HG03196 (cell line): Measurements from ENCODE around the gene MYH13.
"Not testable (repeated sequence)": the region's sequence is repeated elsewhere in the genome, so short reads cannot be mapped to it uniquely, and the experiment has no call there.

Experiments
- ATAC-seq: cut with Tn5 transposase; IDR thresholded peaks from one replicate; pipeline ENCODE4 v1.9.1; 2021; ENCODE audit not compliant: unreplicated experiment

MYH13 gene

GRCh38 chr17:10306585-10306984, 66.2 kb downstream of the MYH13 start:
- ATAC-seq: no peak

- no peak for ATAC-seq
Observed at GRCh38 chr17:10305398-10305797, 67.4 kb downstream of the MYH13 start.

GRCh38 chr17:10304758-10305300, 68.0 kb downstream of the MYH13 start:
- ATAC-seq: no peak

- no peak for ATAC-seq
Observed at GRCh38 chr17:10297691-10298090, 75.1 kb downstream of the MYH13 start.

GRCh38 chr17:10295728-10296343, 77.0 kb downstream of the MYH13 start:
- no peak for ATAC-seq

- ATAC-seq: no peak
Observed at GRCh38 chr17:10294180-10294579, 78.6 kb downstream of the MYH13 start.

- ATAC-seq: peak; percentile 59
Observed at GRCh38 chr17:10292057-10292937, 80.5 kb downstream of the MYH13 start.

GRCh38 chr17:10291576-10291975, 81.2 kb downstream of the MYH13 start:
- not testable (repeated sequence) for ATAC-seq

- ATAC-seq: no peak
Observed at GRCh38 chr17:10290041-10290440, 82.8 kb downstream of the MYH13 start.

- ATAC-seq: no peak
Observed at GRCh38 chr17:10286324-10286723, 86.5 kb downstream of the MYH13 start.

GRCh38 chr17:10285896-10286295, 86.9 kb downstream of the MYH13 start:
- no peak for ATAC-seq

- no peak for ATAC-seq
Observed at GRCh38 chr17:10280068-10280467, 92.7 kb downstream of the MYH13 start.

GRCh38 chr17:10278218-10278617, 94.6 kb downstream of the MYH13 start:
- no peak for ATAC-seq

- ATAC-seq: no peak
Observed at GRCh38 chr17:10276436-10276835, 96.4 kb downstream of the MYH13 start.

GRCh38 chr17:10275418-10275817, 97.4 kb downstream of the MYH13 start:
- no peak for ATAC-seq

- ATAC-seq: no peak
Observed at GRCh38 chr17:10271106-10271562, 101.7 kb downstream of the MYH13 start.

- ATAC-seq: no peak
Observed at GRCh38 chr17:10270258-10270657, 102.5 kb downstream of the MYH13 start.

GRCh38 chr17:10268005-10268404, 104.8 kb downstream of the MYH13 start:
- ATAC-seq: no peak

- no peak for ATAC-seq
Observed at GRCh38 chr17:10266296-10266876, 106.4 kb downstream of the MYH13 start.

GRCh38 chr17:10265100-10265810, 107.6 kb downstream of the MYH13 start:
- ATAC-seq: no peak

- ATAC-seq: no peak
Observed at GRCh38 chr17:10264051-10264450, 108.8 kb downstream of the MYH13 start.
